SK-N-SH treated with all-trans-retinoic acid at 6 μM for 48 hours (cell line): Measurements from ENCODE around the gene EXOC4.

Experiments
- ATAC-seq: fragments of 200-7000 bp; cut with Tn5 transposase; 3 replicates; pipeline ENCODE4 v1.9.1; 2020; ENCODE audit warnings: mild to moderate bottlenecking, moderate library complexity
- BACH2 ChIP-seq: fragments of 250-450 bp; sonication (Bioruptor Pico); IDR thresholded peaks from 2 replicates; pipeline ENCODE4 v1.9.0; 2021; ENCODE audit warnings: mild to moderate bottlenecking, borderline replicate concordance
- CREB5 ChIP-seq: fragments of 250-450 bp; sonication (Bioruptor Pico); IDR thresholded peaks from 2 replicates; pipeline ENCODE4 v1.5.1; 2020; ENCODE audit warnings: low read depth, mild to moderate bottlenecking, moderate library complexity
- CSRNP3 ChIP-seq: fragments of 250-450 bp; sonication (Bioruptor Pico); IDR thresholded peaks from 2 replicates; pipeline ENCODE4 v1.5.1; 2021; ENCODE audit warnings: mild to moderate bottlenecking, moderate library complexity
- ESRRG ChIP-seq: fragments of 250-450 bp; sonication (Bioruptor Pico); IDR thresholded peaks from 2 replicates; pipeline ENCODE4 v1.6.1; 2021; ENCODE audit warnings: mild to moderate bottlenecking
- GLIS3 ChIP-seq: fragments of 250-450 bp; sonication (Bioruptor Pico); IDR thresholded peaks from 2 replicates; pipeline ENCODE4 v1.5.0; 2020; ENCODE audit warnings: mild to moderate bottlenecking, moderate library complexity
- ISL1 ChIP-seq: fragments of 250-450 bp; sonication (Bioruptor Pico); IDR thresholded peaks from 2 replicates; pipeline ENCODE4 v2.1.2; 2022; ENCODE audit warnings: mild to moderate bottlenecking, moderate library complexity
- PATZ1 ChIP-seq: fragments of 250-450 bp; sonication (Bioruptor Pico); IDR thresholded peaks from 2 replicates; pipeline ENCODE4 v1.8.0; 2020; ENCODE audit warnings: mild to moderate bottlenecking, moderate library complexity, borderline replicate concordance
- PPARA ChIP-seq: fragments of 250-450 bp; sonication (Bioruptor Pico); IDR thresholded peaks from 2 replicates; pipeline ENCODE4 v1.5.0; 2020; ENCODE audit warnings: mild to moderate bottlenecking, borderline replicate concordance
- RARB ChIP-seq: fragments of 250-450 bp; sonication (Bioruptor Pico); IDR thresholded peaks from 2 replicates; pipeline ENCODE4 v1.8.0; 2021; ENCODE audit warnings: mild to moderate bottlenecking, moderate library complexity
- SNAI2 ChIP-seq: fragments of 250-450 bp; sonication (Bioruptor Pico); IDR thresholded peaks from 2 replicates; pipeline ENCODE4 v1.5.0; 2020; ENCODE audit warnings: mild to moderate bottlenecking, moderate library complexity
- TCF4 ChIP-seq: fragments of 250-450 bp; sonication (Bioruptor Pico); IDR thresholded peaks from 2 replicates; pipeline ENCODE4 v1.8.0; 2021; ENCODE audit warnings: mild to moderate bottlenecking, moderate library complexity, borderline replicate concordance
- TOX ChIP-seq: fragments of 250-450 bp; sonication (Bioruptor Pico); IDR thresholded peaks from 2 replicates; pipeline ENCODE4 v1.8.0; 2021; ENCODE audit warnings: mild to moderate bottlenecking, moderate library complexity, borderline replicate concordance
- TSHZ2 ChIP-seq: fragments of 250-450 bp; sonication (Bioruptor Pico); IDR thresholded peaks from 2 replicates; pipeline ENCODE4 v1.5.0; 2020; ENCODE audit warnings: mild to moderate bottlenecking, moderate library complexity
- ZFP3 ChIP-seq: fragments of 250-450 bp; sonication (Bioruptor Pico); IDR thresholded peaks from 2 replicates; pipeline ENCODE4 v1.5.0; 2020; ENCODE audit warnings: mild to moderate bottlenecking, moderate library complexity
- ZFP30 ChIP-seq: fragments of 450-650 bp; formaldehyde crosslinking; IDR thresholded peaks from 2 replicates; pipeline ENCODE4 v1.5.0; 2022; ENCODE audit warnings: mild to moderate bottlenecking, moderate library complexity
- ZNF565 ChIP-seq: fragments of 450-650 bp; formaldehyde crosslinking; conservative IDR thresholded peaks from 2 replicates; pipeline ENCODE4 v1.5.0; 2020; ENCODE audit warnings: low read depth, mild to moderate bottlenecking, moderate library complexity
- ZNF70 ChIP-seq: fragments of 450-650 bp; formaldehyde crosslinking; IDR thresholded peaks from 2 replicates; pipeline ENCODE4 v1.5.0; 2020; ENCODE audit warnings: mild to moderate bottlenecking, moderate library complexity
- ZNF8 ChIP-seq: fragments of 450-650 bp; formaldehyde crosslinking; IDR thresholded peaks from 2 replicates; pipeline ENCODE4 v1.5.0; 2020; ENCODE audit warnings: mild to moderate bottlenecking, moderate library complexity

Gene EXOC4

GRCh38 chr7:133739817-133740216 lies 486.9 kb downstream of the EXOC4 start:
- no peak for TF ChIP-seq SNAI2 (CRISPR knock-in tag)
- no peak for TF ChIP-seq ZFP30 (CRISPR knock-in tag)
- TF ChIP-seq GLIS3 (CRISPR knock-in tag), result no peak
- no peak for TF ChIP-seq CREB5 (CRISPR knock-in tag)
- no peak for ATAC-seq

GRCh38 chr7:133741078-133741477 lies 488.2 kb downstream of the EXOC4 start:
- no peak for ATAC-seq
- no peak for TF ChIP-seq CREB5 (CRISPR knock-in tag)
- no peak for TF ChIP-seq BACH2
- TF ChIP-seq ESRRG, result no peak
- no peak for TF ChIP-seq ZFP30 (CRISPR knock-in tag)
- TF ChIP-seq RARB (CRISPR knock-in tag), result no peak
- no peak for TF ChIP-seq ZNF565 (CRISPR knock-in tag)
- no peak for TF ChIP-seq TOX (CRISPR knock-in tag)
- no peak for TF ChIP-seq ISL1
- no peak for TF ChIP-seq SNAI2 (CRISPR knock-in tag)
- no peak for TF ChIP-seq GLIS3 (CRISPR knock-in tag)
- no peak for TF ChIP-seq PPARA (CRISPR knock-in tag)
- TF ChIP-seq PATZ1, result no peak
- TF ChIP-seq TCF4 (CRISPR knock-in tag), result no peak
- no peak for TF ChIP-seq ZNF70 (CRISPR knock-in tag)

GRCh38 chr7:133741703-133742102 lies 488.8 kb downstream of the EXOC4 start:
- ATAC-seq, result no peak
- TF ChIP-seq TCF4 (CRISPR knock-in tag) (0 out of 2 replicates have a peak, but pooled peaks have one; percentile 10), ZFP30 (CRISPR knock-in tag) (no peak)

- TF ChIP-seq ZNF8 (0 out of 2 replicates have a peak, but pooled peaks have one; percentile 8), SNAI2 (CRISPR knock-in tag) (0 out of 2 replicates have a peak, but pooled peaks have one; percentile 7), TSHZ2 (CRISPR knock-in tag) (0 out of 2 replicates have a peak, but pooled peaks have one; percentile 41), ZNF565 (CRISPR knock-in tag) (no peak)
- peak; percentile 76 for ATAC-seq
These were observed 490.0 kb downstream of the EXOC4 start for GRCh38 chr7:133742709-133743538.

- no peak; the same call in 2 of the 3 replicates for ATAC-seq
- TF ChIP-seq TCF4 (CRISPR knock-in tag) (peak; percentile 62; the same call in 1 of the 2 replicates), ZNF70 (CRISPR knock-in tag) (0 out of 2 replicates have a peak, but pooled peaks have one; percentile 2), CSRNP3 (CRISPR knock-in tag) (0 out of 2 replicates have a peak, but pooled peaks have one; percentile 6), ZFP3 (CRISPR knock-in tag) (no peak)
These were observed 491.6 kb downstream of the EXOC4 start for GRCh38 chr7:133744451-133744850.
